SK-N-DZ (cell line): ENCODE data around the gene PNLIP.

Source experiments
- DNase-seq: peaks from one replicate; pipeline ENCODE4 v3.0.0-alpha.2; 2015; ENCODE audit warnings: low spot score

The PNLIP gene

DNA sequence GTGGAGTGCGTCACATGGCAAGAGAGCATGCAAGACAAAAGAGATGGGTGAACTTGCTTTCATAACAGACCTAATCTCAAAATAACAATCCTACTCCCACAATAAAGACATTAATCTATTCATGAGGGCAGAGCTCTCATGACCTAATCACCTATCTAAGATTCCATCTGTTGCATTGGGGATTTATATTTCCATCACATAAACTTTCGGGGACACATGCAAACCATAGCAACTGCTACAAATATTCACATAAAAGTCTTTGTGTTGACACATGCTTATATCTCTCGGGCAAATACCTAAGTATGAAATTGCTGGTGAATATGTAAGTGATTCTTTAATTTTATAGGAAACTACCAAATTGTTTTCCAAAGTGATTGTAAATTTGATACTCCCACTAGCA lies 29.1 kb downstream of the PNLIP start:
- DNase-seq, result no peak

DNA sequence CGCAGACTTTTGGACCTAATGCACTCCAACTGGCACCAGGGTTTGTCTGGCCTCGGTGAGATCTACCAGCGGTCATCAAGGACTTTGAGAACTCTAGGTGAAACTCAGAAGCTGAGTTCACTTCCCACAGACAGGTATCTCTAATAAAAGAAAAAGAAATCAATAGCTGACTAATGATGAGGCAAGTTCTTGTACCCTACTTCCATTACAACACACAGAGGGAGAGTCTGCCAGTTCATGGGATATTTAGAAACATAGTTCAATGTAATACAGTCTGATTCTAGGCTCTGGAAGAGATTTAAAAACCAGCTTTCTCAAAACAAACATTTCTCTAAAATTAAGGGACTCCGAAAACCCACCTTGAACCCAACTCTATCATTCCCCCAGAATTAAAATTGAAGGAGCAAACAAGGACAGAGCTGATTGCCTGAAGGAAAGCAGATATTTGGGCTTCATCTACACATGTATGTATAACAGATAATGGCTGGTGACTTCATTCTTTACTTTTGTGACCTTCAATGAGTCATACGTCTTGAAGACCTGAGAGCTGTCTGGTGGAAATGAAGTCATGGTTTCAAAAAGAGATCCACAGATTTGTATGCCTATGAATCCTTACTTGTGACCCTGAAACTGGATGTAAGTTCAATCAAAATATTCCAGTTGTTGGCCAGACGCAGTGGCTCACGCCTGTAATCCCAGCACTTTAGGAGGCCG lies 42.3 kb downstream of the PNLIP start:
- DNase-seq, result no peak

DNA sequence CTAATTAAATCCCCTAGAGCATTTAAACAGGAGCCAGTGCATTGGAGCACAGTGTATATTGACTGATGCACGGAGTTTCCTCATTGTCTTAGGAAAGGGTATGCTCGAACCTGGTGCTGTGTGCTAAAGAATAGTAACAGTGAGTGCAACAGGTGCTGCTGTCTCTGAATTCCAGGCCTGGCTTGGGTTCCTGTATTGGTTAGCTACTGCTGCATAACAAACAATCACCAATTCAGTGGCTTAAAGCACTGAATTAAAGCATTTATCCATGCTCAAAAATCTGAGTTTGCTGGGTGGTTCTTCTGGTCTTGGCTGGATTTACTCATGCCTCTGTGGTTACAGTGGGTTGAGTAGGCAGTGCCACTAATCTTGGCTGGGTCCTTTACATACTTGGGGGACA lies 43.3 kb downstream of the PNLIP start:
- DNase-seq, result no peak

DNA sequence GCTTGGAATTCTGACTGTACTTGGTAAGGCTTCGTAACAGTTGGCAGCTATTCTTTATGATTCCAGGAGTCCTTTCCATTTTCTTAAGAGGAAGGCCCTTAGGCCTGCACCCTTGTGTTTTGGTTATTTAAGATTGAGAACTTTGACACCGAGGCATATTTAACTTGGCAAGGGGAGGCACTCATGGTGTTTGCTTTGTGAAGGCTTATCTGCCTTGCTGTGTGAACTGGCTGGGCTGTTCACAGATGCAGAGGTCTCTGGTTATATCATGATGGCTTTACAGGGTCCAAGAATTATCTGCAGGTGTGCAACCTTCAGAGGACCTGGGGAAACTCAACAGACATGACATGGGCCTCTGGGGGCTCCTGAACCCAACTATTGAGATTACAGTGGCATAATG lies 44.2 kb downstream of the PNLIP start:
- DNase-seq, result no peak

DNA sequence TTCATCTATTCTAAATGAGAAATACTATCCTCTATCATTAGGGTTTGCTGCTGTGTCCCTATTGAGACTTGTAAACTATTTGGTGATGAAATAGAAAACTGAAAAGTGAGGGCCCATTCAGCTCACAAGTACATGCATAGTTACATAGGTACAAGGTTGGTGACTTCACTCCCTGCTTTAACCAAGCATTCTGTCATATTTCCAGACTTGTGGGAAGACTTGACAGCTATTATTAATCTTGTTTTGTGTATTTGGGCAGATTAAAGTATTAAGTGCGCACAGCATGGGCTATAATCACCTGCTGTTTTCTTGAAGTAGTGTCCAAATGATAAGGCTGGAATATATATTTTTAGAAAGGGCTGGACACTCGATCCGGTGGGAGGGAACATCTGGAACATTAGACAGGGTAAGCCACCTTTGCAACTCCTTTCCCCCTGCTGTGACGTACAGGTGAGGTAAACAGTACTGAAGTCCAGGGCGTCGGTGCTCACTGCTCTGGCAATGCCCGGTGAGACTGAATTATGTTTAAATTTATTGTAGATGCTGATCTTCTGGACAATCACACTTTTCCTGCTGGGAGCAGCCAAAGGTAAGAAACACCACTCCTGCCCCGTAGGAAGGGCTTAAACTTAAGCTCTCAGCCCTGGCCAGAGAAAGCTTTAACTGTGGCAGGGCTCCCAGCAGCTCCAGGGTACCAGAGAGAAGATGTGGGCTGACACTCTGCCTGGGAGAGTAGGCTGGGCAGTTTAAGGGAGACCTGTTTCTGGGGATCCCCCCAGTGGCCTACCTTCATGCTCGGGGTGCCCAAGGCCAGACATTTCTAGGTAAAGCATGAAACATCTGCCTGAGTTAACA lies 45.1 kb downstream of the PNLIP start, which contains the start of gene PNLIPRP1:
Gene PNLIPRP1 (plus strand): TSS at position 370 of the 855 bp plus-strand sequence. CDS start 171 bp downstream, at position 541.
- no peak for DNase-seq

DNA sequence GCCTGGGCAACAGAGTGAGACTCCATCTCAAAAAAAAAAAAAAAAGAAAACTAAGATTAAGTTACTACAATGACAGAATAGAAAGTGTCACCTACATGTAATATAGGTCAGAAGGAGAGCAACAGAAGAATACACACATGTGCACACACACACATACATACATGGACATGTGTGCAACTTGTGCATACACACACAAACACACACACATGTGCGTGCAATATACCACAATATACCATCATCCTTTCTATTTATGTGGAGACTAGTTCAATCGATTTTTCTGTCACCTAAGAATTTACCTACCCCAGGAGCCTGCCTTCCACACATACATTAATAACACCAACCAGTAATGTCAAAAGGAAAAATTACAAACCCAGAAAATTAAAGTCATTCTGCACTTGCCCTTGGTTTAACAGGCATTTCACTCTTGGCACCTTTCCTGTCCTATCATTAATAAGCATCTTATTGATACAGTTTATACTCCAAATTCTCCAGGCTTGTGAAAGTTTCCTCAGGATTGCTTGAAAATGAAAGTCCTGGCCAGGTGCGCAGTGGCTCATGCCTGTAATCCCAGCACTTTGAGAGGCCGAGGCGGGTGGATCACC lies 47.5 kb downstream of the PNLIP start:
- DNase-seq, result no peak

DNA sequence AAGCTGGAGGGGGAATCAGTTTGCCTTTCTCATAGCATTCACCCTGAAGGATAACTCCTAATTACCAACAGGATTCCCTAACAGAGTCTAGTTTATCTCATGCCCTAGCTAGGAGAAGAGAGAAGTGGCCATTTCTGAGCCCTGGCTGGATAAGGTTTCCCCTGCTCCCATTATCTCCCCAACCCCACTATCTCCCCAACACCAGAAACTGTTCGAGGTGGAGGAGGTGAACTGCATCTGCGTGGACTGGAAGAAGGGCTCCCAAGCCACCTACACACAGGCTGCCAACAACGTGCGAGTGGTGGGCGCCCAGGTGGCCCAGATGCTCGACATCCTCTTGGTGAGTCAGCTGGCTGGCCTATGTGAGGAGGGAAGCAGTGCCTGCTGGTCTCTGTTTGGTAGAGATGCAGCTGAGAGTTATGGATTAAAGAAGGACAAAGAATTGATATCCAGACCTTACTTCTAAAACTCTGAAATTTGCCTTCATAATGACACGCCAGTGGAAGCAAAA lies 48.8 kb downstream of the PNLIP start:
- DNase-seq, result no peak

DNA sequence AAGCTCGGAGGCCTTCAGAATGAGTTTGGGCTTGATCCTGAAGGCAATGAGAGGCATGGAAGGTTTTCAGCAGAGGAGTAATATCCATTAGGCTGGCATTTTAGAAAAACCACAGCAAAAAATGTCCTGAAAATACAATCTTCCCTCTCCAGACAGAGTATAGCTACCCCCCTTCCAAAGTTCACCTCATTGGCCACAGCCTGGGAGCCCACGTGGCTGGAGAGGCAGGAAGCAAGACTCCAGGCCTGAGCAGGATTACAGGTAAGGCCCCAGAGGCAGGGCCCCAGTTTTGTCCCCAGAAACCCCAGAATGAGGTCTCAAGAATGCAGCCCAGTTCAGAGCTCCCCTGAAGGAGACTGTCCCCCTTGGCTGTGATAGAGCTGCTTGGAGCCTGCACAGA lies 50.3 kb downstream of the PNLIP start:
- DNase-seq, result no peak

DNA sequence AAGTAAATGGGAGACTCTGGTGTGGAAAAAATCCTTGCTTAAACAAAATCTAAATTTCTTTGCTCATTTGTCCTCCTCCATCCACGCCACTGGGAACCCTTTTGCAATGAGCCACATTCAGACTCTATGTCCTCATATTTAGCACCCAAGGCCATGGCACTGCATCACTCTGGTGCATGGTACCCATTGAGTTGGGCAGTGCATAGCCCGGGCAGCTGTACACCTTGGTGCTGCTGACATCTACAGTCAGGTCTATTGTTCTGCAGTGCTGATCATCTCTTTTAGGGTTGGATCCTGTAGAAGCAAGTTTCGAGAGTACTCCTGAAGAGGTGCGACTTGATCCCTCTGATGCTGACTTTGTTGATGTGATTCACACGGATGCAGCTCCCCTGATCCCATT lies 51.8 kb downstream of the PNLIP start:
- no peak for DNase-seq

DNA sequence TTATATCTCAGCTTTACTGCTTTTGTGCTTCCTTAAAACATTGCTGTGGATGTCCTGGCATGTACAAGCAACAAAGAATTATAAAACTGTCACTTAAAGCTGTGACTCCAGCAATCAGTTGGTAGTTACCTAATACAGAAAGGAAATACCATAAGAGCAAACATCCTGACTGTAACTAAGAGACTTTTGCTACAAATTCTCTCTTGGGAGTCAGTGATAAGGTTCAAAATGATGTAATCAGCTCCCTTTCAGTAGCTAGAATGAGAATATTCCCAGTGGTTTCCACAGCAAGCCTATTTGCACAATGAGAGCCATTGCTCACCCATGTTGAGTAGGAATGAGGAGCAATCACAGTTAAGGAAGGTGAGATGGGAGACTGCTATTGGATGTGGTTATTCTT lies 52.6 kb downstream of the PNLIP start:
- DNase-seq, result no peak

DNA sequence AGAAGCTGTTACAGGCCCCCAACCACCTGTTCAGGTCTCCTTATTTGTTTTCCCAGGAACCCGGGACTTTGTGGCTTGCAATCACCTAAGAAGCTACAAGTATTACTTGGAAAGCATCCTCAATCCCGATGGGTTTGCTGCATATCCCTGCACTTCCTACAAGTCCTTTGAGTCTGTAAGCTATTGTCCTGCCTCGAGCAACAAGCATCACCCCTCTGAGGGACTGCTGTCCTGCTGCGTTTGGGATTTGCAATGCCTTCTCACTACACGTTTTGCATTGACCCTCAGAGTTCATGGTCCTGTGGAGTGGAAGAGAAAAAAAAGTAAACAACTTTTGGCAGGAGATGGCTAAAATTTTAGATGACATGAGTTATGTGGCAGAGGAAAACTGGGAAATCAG lies 54.3 kb downstream of the PNLIP start:
- no peak for DNase-seq

DNA sequence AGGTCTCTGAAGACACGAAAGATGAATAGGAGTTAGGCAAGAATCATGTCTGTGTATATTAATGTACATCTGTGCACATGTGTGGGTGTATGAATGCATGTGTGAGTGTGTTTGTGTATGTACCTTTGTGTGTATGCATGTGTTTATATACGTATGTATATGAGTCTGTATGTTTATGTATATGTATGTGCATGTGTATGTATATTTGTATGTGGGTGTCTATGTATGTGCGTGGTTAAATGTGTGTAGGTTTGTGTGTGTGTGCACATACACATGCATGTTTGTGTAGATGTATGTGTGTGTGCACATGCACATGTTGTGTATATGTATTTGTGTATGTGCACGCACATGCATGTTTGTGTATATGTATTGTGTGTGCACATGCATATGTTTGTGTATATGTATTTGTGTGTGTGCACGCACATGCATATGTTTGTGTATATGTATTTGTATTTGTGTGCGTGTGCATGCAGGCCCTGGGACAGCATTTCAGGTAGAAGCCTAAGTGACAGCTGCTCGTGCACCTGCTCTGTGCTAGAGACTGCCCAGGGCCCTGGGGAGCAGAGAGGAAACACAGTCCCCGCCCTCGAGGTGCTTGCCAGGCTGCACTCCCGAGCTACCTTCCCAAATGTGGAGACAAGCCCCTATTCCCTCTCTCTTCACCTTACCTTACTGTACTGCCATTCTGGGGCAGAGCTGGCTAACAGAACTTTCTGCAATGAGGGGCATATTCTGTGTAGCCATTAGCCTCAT lies 57.1 kb downstream of the PNLIP start:
- no peak for DNase-seq

DNA sequence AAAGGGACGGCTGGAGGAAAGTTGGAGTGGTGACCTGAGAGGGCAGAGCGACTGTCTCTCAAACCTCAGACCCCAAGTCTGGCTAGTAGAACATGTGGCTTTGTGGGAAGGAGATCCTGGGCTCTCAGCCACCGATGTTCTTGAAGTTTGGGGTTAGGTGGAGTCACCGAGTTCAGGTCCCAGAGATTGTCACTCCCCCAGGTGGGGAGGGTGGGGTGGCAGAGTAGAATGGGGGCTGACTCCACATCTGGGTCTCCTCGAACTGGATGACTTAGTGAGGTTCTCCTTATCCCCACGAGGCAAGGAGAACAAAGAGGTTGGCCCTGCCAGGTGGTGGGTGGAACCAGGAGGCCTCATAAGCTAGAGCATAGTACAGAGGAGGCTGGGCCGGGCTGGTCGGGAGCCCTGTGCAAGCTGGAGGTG lies 60.3 kb downstream of the PNLIP start:
- no peak for DNase-seq

DNA sequence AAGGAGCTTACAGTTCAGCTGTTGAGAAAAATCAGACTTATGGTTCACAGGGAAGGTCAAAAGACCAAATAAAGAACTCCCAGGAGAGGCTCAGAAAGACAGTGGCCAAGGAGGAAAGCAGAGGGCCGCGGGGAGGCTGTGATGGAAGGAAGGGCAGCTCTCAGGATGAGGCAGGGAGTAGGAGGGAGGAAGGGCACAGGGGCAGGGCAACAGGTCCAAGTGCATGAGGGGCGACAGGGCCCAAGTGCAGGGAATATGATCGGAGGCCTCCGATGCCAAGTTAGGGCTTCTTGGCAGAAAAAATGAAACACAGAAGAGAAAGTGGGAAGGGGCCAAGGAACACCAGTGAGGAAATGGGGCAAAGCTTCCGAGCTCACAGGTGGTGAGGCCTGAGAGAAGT lies 61.6 kb downstream of the PNLIP start:
- no peak for DNase-seq

DNA sequence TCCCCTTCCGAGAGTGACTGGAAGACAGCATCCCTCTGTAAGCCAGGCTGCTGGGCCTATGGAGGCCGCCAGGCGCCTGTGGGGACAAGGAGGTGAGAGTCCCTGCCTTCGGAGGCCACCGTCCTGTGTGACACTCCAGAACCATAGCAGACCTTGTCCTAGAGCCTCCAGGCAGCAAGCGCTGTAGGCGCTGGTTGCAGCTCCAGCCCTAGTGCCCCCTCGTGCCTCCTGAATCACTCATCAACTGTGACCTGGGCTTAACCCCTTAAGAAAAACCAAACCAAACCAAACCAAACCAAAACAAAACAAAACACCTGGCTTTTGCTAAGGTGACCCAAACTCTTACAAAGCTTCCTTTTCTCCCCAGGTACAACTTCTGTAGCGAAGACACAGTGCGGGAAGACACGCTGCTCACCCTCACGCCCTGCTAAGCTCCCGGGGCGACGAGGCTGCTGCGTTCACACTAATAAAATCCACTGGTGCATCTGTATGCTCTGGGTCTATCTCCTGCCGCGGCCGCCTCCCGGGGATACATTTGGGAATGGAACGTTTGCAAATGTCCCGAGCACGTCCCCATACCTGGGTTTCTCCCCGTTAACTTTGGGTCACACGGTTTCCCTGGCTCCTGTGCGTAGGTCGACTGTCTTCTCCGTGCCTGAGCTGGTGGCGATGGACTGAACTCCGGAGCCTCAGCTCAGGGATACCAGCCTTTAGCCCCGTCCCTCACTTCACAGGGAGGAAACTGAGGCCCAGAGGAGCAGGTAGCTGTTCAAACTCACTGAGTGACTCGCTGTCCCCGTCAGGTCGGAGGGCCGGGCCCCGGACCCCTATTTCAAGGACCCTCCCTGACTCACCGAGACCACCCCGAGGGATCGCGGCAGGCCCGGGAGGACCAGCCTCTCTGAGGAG lies 63.2 kb downstream of the PNLIP start:
- DNase-seq, result peak; percentile 7

DNA sequence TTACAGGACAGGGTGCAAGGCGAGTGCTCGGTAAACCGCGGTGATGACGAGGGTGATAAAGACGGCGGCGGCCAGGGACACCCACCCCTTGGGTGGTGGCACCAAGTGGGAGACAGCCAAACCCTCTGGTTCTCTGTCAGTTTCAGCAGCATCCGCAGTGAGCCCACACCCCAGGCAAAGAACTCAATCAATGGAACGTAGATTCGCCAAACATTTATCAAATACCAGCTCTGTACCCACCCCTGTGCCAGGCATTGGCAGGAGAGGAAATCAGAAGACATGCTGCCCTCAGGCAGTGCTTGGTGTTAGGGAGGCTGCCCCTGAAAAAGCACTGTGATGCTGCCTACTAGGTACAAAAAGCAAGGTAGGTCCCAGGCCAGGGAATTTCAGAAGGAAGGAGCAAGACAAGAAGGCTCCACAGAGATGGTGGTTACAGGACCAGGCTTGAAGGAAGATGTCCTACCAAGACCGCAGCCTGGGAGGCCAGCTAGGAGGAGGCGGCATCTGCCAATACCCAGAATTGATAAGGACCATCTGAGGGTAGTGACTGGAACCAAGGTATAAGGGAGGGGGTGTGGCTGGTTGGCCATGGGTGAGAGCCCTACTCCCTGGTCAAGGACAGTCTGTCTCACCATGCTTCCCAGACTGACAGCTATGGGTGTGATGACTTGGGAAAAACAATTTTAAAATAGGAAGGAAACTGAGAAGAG lies 64.9 kb downstream of the PNLIP start:
- no peak for DNase-seq

DNA sequence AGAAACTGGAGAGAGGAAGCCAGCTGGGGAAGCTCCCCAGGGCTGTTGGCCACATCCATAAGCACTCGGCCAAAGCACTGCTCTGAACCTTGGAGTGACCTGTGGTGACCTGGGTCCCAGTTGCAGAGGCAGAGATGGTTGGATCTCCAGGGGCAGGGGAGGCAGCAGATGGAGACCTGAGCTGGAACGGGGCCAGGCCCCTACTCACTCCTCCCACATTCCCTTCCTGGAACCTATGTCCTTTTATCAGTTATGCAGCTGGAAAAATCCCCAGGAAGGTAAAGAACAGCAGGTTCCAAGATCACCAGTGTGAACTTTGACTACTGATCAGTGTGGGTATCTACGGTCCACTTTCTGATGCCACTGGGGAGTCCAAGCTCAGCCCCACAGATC lies 65.4 kb downstream of the PNLIP start:
- no peak for DNase-seq

DNA sequence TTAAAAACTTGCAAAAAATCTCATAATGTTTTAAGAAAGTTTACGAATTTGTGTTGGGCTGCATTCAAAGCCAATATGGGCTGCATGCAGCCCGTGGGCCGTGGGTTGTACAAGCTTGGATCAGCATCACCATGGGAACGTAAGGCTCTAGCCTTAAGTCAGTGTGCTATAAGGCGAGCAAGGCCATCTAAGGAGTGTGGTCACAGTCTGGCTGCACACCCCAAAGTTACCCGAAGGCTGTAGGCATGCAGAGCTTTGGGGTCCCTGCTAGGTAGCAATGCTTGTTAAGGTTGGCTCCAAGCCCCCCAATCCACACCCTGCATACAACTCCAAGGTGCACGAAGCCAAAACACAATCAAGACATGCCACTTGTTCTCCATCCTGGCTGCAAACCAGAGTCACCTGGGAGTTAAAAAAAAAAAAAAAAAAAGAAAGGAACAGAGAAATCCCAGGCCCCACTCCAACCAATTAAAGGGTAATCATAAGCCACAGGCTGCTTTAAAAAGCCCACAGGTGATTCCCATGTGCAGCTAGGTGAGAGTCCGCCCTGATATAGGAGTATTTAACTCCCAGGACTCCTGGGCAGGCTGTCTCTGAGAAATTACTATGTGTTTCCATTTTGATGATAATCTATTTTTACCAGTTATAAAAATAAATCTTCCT lies 66.5 kb downstream of the PNLIP start:
- DNase-seq, result no peak

DNA sequence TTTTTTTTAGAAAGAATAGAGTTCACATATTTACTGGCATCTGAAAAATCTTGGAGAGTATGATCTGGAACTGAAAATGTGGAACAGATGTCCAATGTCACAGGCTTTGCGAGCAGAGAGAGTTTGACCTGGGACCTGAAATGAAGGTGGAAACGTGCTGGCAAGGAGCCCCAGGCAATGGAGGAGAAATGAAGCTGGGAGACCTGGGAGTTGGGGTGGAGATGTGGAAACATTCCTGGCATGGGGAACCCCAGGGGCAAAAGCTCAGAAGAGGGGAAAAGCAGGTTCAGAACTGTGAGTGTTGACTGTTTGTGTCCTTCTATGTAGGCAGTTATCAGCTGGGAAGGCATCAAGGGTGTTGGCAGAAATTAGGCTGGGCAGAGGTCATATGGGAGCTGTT lies 67.7 kb downstream of the PNLIP start:
- DNase-seq, result no peak
